Upper lobe of left lung (tissue), 4 donors: Measurements from ENCODE around the gene ATP2A3.

Experiments
- CTCF ChIP-seq, 6 experiments: fragments of 450-650 bp in 4 of 6; fragments of 200-600 bp in 2 of 6; sonication (generic) in 2 of 6; IDR thresholded peaks; one replicate each; pipeline ENCODE4 v1.5.1; 2016 to 2019; ENCODE audit warnings: antibody characterized with exemption in 6 of 6
- POLR2A ChIP-seq, 4 donors: fragments of 450-650 bp; IDR thresholded peaks; one replicate each; pipeline ENCODE4 v1.5.1; 2016 to 2017; ENCODE audit warnings: antibody characterized with exemption in 4 of 4, mild to moderate bottlenecking in 2 of 4
- POLR2AphosphoS5 ChIP-seq, 2 donors: sonication (generic); formaldehyde crosslinking; IDR thresholded peaks; one replicate each; pipeline ENCODE4 v1.5.1; 2017; ENCODE audit warnings: antibody characterized with exemption in 2 of 2

- TF ChIP-seq CTCF (IDR thresholded peaks at IDR 0.05) (no peak), POLR2A (IDR thresholded peaks at IDR 0.05) (no peak), POLR2AphosphoS5 (IDR thresholded peaks at IDR 0.05) (no peak)
Measured at GRCh38 chr17:3951420-3951819, 12.8 kb downstream of the ATP2A3 start.
